Inflammatory macrophage treated with lipopolysaccharide for 4 hours (primary cell): Measurements from ENCODE around the gene CCL23.

ENCODE experiments used
- DNase-seq: peaks from one replicate; pipeline ENCODE4 v3.0.0-alpha.2; 2020

Gene CCL23

DNA sequence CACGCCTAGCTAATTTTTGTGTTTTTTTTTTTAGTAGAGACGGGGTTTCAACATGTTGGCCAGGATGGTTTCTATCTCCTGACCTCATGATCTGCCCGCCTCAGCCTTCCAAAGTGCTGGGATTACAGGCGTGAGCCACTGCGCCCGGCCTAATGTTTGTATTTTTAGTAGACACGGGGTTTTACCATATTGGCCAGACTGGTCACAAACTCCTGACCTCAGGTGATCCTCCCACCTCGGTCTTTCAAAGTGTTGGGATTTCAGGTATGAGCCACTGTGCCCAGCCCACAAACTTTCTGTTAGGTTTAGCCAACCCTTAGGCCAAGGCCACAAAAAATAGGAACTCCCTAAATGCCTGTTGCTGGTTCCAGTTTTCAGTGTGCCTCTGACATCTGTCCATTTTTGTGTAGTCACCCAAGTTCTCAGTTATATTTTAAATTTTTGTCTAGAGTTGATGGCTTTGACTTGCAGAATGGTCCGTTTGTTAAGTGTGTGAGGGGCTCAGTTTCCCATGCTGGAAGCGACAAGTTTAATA, 49.2 kb downstream of the CCL23 start:
- no peak for DNase-seq

- DNase-seq: no peak
These were observed 52.5 kb downstream of the CCL23 start for GRCh38 chr17:35965272-35965671.

- DNase-seq: no peak
These were observed 54.1 kb downstream of the CCL23 start for GRCh38 chr17:35963663-35964062.
